Activated CD4-positive, CD25-positive, alpha-beta regulatory T cell (primary cell): ENCODE results near the gene DNAI4.
"Not testable (repeated sequence)": the region's sequence is repeated elsewhere in the genome, so short reads cannot be mapped to it uniquely, and the experiment has no call there.

ENCODE experiments used
- DNase-seq, 4 experiments: peaks; one replicate each; lab custom pipeline; 2025; lab: John Stamatoyannopoulos, UW

Gene DNAI4

DNA sequence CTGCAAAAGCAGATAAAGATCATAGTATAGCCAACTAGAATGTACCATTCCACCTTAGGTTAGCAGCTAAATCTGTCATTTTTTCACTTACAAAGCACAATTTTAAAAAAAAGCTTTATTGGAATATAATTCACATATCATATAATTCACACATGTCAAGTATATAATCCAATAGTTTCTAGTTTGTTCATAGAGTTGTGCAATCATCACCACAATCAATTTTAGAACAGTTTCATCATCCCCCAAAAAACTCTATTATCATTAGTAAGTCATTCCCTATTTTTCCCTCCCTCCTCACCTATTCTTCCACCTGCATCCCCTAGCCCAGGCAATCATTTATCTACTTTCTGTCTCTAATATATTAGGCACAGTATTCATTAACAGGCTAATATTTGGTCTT, 91.5 kb downstream of the DNAI4 start:
- DNase-seq: no peak

DNA sequence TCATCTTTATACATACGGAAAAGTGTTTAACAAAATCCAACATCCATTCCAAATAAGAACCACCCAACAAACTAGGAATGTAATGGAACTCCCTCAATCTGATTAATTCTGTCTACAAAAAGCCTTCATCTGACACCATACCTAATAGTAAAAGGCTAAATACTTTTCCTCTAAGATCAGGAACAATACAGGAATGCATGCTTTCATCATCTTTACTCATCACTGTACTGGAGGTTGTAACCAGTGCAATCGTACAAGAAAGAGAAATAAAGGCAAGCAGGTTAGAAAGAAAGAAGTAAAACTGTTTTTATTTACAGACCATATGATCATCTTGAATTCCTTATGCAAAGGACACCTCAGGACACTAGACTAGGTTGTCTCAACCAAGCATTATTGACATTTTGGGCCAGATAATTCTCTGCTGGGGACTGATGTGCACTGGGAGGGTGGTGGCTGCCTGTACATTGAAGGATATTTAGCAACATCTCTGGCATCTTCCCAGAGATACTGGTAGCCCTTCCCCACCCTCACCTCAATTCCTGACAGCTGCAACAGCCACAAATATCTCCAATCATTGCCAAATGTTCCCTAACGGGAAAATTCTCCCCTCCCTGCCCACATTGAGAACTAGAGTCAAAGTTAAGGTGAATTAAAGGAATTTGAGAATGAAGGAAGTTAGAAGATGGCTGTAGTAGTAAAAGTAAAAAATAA, 93.0 kb downstream of the DNAI4 start:
- DNase-seq: no peak

DNA sequence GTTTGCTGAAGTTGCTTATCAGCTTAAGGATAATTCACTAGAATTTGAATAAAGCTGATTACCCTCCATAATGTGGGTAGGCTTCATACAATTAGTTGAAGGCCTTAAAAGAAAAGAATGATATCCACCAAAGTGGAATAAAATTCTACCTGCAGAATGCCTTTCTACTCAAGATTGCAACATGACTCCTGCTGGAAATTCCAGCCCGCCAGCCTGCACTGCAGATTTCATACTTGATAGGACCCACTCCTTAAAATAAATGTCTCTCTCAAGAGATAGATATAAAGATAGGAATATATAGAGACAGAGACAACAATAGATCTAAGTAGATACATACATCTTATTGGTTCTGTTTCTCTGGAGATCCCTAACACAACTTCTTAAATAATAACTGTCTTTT, 99.9 kb downstream of the DNAI4 start:
- DNase-seq: no peak

DNA sequence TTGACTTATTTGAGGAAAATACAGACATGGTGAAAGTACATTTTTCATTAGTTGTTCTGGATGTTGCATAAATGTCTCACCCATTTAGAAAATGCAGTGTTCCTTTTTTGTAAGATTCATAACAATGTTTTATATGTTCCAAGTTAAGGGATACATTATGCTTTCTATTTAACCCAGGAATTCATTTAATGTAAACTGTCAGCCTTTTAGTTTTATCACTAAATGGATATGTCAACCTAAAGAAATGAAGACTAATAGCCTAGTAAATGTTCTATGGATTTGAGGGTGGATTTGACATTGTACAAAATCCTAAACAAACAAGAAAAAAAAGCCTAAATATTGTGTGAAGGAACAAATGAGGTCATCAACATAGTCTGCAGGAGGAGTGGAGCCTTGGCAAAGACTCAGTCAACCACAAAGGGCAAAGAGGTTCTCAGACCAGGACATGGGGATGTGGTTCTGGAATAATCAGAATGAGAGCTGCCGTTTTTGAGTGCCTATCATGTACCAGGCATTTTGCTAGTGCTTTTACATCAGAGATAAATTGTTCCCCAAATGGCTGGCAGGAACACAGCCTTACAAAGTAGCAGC, 114.8 kb downstream of the DNAI4 start:
- no peak for DNase-seq

DNA sequence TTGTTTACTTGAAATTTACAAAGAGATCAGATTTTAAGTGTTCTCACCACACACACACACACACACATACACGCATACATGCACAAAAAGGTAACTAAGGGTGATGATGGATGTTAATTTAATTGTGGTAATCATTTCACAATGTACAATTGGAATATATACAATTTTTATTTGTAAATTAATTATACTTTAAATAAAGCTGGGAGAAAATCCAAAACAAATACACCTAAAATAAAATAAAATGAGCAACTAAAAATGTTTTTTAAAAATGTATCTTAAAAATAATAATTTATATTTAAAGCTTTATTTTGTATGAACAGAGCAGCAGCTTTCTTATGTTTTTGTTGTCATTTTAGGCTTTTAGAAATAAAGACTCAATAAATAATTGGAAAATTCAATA, 115.4 kb downstream of the DNAI4 start:
- no peak for DNase-seq

DNA sequence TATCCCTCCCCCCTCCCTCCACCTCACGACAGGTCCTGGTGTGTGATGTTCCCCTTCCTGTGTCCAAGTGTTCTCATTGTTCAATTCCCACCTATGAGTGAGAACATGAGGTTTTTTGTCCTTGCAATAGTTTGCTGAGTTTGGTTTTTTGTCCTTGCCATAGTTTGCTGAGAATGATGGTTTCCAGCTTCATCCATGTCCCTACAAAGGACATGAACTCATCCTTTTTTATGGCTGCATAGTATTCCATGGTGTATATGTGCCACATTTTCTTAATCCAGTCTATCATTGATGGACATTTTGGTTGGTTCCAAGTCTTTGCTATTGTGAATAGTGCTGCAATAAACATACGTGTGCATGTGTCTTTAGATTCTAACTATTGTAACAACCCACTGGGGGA, 128.8 kb downstream of the DNAI4 start:
- DNase-seq: not testable (repeated sequence)

DNA sequence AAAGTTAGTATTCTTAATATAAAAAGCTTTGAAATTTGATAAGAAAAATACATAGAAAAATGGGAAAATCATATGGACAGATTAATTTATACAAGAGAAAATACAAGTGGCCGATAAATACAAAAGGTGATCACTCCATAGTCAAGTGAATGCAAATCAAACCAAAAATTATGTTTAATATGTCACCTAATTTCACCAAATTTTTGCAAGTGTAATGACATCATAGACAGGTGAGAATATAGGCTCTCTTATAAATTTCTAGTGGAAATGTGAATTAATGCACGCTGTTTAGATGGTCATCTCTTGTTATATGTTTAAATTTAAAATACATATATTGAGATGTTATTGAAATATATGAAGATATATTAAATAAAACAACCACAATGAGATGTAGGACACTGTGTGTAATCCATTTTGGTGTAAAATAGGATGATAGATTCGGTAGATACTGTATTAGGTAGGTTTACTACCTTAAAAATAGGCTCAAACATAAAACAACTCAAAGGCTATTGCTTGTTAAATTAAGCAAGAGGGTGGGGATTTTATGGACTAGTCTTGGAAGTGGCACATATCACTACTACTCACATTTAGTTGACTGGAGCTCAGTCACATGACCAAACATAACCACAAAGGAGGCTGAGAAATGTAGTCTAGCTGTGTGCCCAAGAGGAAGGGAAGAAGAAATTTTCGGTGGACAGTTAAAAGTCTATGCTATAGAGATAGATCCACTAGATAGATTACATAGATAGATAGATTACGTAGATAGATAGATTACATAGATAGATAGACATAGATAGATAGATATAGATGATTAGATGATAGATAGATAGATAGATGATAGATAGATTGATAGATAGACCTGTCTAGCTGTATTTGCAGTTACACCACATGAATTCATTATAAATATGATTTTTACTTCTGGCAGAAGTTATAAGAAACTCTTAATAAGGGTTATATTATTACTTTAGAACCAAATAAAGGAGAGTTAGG, 132.7 kb downstream of the DNAI4 start:
- DNase-seq: no peak

DNA sequence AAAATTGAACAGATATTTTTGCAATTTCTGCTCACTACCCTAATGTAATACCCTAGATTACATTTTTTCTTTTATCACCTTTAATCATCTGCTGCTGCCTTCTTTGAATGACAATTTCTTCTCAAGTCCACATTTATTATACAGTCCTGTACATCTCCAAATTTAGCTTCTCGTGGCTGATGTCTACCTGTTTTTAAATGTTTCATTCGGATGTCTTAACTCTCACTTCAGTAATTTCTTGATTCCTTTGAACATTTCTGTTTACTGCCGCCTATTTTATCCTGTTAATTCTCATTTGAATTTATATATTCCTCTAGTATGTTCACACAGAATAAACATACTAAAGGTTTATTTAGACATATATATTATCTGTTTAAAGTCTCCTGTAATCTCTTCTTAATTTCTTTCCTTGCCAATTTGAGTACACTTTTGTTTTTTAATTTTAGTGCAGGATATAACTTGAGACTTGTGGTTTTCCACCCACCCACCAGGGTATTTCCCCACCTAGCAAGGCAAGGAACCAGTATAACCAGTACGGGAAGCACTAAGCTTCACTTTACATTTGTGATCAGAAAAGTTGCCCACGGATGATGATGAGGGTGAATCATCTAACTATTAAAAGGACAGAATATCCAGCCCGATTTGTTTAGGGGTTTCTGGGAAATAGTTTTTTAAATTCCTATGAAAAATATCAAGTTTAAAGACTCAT, 136.3 kb downstream of the DNAI4 start:
- no peak for DNase-seq

DNA sequence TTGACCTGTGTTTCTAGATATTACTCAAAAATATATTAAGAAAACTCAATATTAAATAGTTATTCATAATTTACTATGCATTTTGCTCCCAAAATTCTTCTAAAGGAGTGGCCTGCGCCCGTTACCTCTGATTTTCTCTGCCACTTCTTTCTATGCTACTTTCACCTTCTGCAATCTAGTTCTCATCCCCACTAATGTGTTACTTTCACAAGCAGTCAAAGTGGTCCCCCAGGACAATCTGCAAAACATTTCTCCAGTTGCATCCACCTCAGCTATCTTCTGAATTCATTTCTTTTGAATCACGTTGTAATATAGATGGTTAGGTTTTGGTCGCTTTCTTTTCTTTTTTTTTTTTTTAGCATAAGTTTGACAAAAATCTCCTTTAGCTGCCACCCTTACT, 137.0 kb downstream of the DNAI4 start:
- DNase-seq: no peak

DNA sequence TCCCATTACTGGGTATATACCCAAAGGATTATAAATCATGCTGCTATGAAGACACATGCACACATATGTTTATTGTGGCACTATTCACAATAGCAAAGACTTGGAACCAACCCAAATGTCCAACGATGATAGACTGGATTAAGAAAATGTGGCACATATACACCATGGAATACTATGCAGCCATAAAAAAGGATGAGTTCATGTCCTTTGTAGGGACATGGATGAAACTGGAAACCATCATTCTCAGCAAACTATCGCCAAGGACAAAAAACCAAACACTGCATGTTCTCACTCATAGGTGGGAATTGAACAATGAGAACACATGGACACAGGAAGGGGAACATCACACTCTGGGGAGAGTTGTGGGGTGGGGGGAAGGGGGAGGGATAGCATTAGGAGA, 138.9 kb downstream of the DNAI4 start:
- DNase-seq: not testable (repeated sequence)

DNA sequence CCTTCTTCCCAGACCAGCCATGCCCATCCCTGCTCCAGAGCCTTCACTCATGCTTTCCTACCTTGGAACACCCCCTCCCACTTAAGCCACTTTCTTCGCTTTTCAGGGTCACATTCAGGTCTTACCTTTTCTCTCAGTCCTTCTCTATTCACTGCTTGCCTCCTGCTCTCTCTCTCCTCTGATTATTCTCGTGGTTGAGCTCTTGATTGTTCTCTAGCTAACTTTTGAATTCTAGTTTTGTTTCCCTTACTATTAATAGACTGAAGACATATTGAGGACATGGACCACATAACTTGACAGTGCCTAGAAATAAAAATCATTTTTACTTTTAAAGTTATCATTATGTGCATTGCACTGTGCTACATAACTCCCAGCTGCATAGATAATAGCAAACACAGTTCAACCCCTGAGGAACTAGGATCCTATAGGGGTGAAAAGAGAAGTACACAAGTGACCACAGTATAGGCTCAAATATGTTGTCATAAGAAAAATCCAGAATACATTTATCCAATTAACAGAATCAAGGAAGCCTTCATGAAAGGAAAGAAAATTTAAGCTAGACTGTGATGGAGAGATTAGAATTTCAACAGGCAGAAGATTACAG, 145.1 kb downstream of the DNAI4 start:
- no peak for DNase-seq

DNA sequence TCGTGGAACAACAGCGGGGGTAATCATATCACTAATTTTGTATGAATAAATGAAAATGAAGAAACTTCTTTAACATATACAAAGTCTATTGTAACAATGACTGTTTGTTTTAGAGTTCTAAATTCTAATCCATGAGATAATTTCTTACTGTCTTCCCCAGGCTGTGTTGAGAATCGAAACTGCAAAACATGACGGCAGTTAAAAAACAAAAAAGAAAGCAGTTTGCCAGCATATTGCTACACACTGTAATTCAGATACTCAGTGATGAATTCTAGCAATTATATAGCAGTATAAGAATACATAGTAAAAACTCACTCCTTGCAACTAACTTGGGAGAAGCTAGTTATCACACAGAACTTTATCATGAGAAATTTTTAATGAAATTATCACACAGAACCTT, 145.7 kb downstream of the DNAI4 start:
- no peak for DNase-seq

DNA sequence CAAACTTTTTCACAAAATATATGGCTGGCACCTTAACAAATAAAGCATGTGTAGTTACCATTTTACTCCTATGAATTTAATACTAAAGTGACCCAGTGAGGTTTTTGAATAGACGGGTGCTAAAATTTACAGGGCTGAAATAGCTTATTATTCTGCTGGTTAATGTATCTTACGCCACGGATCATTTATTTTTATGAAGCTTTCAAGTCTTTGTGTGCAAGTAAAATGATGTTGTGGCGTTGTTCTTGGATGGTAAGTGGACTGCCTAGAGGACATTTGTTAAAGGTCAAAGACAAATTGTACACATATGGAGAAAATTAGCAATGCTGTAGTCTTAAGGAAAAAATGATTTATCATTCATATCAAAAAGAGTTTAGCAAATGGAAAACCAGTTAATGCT, 146.4 kb downstream of the DNAI4 start:
- no peak for DNase-seq

DNA sequence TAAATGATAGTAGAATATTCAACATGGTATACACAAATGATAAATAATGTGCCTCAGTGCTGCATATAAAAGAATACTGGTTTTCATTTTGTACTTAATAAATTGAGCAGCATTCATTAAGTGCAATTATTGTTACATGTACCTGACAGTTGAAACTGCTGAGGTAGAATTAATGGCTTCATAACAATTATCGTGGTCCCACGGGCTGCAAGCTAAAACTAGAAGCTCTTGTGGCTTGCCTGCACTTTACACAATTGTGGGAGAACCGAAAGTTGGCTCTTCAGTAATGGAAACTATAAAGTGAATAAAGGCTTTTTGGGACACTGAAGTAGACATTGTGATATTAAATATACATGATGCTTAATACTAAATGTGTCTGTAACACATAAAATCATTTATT, 146.8 kb downstream of the DNAI4 start:
- DNase-seq: no peak

DNA sequence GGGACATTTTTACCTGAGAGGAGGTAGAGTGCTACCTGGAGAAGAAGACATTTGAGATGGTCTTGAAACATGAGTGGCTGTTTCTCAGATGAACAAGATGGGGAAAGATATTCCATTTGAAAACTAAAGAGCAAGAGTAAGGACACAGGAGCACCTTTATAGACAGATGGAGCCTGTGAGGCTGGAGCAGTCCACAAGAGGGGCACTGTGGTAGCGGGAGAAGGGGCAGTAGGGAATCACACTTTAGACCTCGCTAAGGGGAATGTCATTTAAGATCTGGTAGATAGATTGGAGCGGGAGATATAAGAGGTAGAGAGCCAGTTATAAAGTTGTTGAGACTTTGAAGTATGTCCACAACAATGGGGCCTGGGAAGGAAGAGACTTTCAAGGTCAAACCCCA, 149.0 kb downstream of the DNAI4 start:
- DNase-seq: no peak

DNA sequence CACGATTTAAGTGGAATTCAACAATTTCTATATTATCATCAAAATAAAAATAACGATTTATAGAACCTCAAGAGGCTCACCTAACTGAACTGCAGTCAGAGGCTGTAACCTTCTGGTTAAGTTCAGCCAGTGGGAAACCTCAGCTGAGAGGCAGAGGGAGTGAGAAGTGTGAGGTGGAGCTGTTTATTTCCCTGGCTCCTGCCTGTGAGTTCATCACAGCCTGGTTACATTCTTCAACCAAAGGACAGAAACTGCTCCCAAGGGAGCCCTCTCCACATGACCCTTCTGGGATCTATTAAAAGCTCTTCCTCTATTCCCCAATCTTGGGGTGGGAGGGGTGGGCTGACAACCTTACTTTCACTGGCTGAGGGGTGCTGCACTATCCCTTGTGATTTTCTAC, 150.2 kb downstream of the DNAI4 start:
- DNase-seq: no peak

DNA sequence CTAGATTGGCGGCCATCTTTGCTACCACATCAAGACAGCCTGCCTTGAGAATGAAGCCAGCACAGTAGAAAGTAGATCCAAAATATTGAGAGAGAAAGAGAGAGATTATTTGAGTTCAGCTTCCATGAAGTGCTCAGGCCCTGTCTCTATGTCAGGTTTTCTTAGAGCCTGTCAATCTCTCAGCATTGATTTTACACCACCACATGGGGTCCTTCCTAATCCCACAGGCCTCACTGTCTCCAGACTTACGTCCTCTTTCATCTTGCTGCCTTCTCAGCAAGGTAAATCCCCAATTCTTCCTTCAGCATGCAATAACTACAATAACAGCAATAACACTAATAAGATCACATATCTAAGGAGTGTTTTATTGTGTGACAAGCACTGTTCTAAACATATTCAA, 151.4 kb downstream of the DNAI4 start:
- DNase-seq: no peak

DNA sequence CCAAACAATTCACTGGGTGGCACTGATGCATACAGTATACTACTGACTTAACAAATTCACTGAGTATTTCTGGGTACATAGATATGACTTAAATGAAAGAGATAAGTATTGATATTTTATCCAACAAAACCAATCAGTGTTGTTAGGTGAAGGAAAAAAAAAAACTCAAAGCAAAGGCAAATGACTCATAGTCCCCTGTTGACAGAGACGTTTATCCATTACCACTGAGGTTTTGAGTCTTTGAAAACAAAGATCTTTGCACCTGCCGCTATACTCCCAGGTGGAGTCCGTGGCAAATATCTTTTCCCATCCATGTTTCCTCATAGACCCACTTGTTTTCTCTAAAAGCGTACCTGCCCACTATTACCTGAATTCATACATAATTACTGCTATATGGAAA, 154.0 kb downstream of the DNAI4 start:
- DNase-seq: no peak

DNA sequence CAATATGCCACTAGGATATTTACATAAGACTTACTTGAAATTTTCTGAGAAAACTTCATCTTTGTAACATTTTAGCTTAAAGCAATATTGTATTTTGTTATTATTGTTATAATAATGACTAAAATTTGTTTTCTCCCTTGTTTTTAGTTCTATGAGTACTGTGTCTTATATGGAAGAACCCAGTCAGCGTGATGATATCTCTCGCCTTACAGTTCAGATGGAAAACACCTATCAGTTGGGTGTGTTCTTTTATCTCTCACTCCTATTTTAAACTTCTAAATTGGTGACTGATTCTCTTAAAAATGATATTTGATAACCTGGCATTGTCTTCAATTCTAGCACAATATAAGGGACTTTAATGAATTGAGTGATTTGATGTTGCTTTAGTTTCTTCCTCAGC, 154.4 kb downstream of the DNAI4 start:
- no peak for DNase-seq

DNA sequence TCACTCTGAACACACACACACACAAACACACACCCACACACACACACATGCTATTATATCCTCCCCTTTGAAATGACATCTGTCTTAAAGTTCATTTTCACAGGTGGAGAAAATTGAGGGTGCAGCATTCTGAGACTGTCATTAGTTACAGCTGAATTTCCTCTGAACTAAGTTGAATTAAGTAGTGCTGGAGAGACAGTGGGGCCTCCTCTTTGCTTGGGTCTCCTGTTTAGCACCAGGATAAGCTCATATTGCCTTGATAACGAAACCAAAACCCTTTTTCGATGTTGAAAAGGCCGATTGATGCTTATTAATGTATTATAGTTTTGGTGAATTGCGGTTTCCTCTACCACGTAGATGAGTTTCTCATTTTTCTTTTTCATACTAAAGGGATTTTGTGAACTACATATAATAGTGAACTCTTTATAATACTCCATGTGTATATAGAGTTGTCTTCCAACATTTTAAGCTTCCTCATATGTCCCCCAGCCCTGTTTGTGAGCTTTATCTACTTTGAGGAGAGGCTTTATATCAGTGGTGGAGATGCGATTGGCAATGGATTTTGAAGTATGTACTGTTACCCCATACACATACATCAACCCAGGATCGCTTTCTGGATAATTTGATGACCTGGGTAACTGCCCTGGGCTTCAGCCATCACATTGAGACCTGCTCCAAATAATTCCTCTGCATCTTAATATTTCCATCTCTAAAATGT, 155.0 kb downstream of the DNAI4 start:
- DNase-seq: no peak

DNA sequence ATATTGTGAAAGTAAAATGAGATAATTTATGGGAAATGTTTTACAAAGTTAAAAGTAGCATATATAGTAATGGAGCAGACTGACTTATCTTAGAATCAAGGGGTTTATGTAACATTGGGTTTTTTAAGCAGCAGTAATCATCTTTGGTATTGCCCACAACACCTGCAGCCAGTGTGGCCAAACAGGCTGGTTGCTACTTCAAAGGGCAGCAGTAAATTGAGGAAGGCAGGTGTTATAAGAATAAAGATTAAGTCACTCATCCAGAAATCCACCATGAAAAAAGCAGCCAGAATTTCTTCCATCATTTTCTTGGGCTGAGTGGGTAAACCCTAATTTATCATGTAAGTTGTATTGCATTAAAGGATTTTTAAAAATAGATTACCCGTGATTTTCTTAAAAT, 155.7 kb downstream of the DNAI4 start:
- no peak for DNase-seq
